Esophagus squamous epithelium (tissue), 5 donors: ENCODE data around the gene MAP4K3. TPM values are rescaled to one million over a fixed set of nuclear protein-coding genes. Genes with fewer than 3 reads are reported as not detected.
"Not testable (repeated sequence)": the region's sequence is repeated elsewhere in the genome, so short reads cannot be mapped to it uniquely, and the experiment has no call there.

Source experiments
- DNase-seq: peaks from one replicate; lab custom pipeline; 2025; lab: John Stamatoyannopoulos, UW
- H3K27ac ChIP-seq, 4 donors: fragments of 200-600 bp; sonication (generic); one replicate each; pipeline ENCODE4 v1.5.1; 2016 to 2019; ENCODE audit warnings: mild to moderate bottlenecking in 1 of 4
- H3K27me3 ChIP-seq, 4 donors: fragments of 200-600 bp; sonication (generic); 1 replicate in 3 of 4; 2 replicates in 1 of 4; pipeline versions ENCODE4 v1.5.1 to v1.6.0; 2017 to 2021; ENCODE audit warnings: antibody characterized with exemption in 1 of 4
- H3K36me3 ChIP-seq, 3 donors: fragments of 200-600 bp; sonication (generic); one replicate each; pipeline ENCODE4 v1.5.1; 2016 to 2019
- H3K4me1 ChIP-seq, 3 donors: fragments of 200-600 bp; sonication (generic); one replicate each; pipeline ENCODE4 v1.5.1; 2017 to 2019
- H3K4me3 ChIP-seq, 4 donors: fragments of 200-600 bp; sonication (generic); 1 replicate in 3 of 4; 2 replicates in 1 of 4; pipeline ENCODE4 v1.5.1; 2016 to 2019; ENCODE audit warnings: mild to moderate bottlenecking in 2 of 4, moderate library complexity in 1 of 4
- H3K9me3 ChIP-seq, 3 donors: fragments of 200-600 bp; sonication (generic); one replicate each; pipeline ENCODE4 v1.5.1; 2016 to 2019
- CTCF ChIP-seq, 6 experiments: fragments of 450-650 bp in 4 of 6; fragments of 200-600 bp in 2 of 6; sonication (generic) in 2 of 6; IDR thresholded peaks; one replicate each; pipeline ENCODE4 v1.5.1; 2016 to 2019; ENCODE audit warnings: antibody characterized with exemption in 6 of 6, mild to moderate bottlenecking in 4 of 6, moderate library complexity in 4 of 6
- POLR2A ChIP-seq, 4 donors: fragments of 450-650 bp; IDR thresholded peaks; one replicate each; pipeline ENCODE4 v1.6.1; 2017; ENCODE audit warnings: antibody characterized with exemption in 4 of 4, mild to moderate bottlenecking in 4 of 4, moderate library complexity in 3 of 4
- WGBS, 2 donors: methylation state at CpG; one replicate each; pipeline ENCODE4 v1.1.5; 2018; 5-methylcytosine and 5-hydroxymethylcytosine counted together
- intact Hi-C: fragments of 100-400 bp; cut with DNase I; formaldehyde crosslinking; loops from one replicate; pipeline ENCODE4 v1.15.0; 2022
- total RNA-seq, 4 donors: library from RNA; depleted of rRNA; stranded (reverse); fragments of >200 nt; gene quantifications; one replicate each; pipeline ENCODE4 v1.1.0, GENCODE V29; 2016
- donor health status: DM: yes; HTN: yes; CAD: no.

MAP4K3 gene
- total RNA-seq, 4 donors from 2014 or later, result 12.6 to 35.1 (median 15.8) TPM

- no peak overlapping the region for H3K4me3 ChIP-seq
- DNase-seq, result no peak
- H3K27ac ChIP-seq, result no peak overlapping the region
- H3K27me3 ChIP-seq, result no peaks in the 10 kb centered on the region
- WGBS, 2 donors, result 46 to 79% methylated on average over 5 of the region's 5 CpGs
- H3K9me3 ChIP-seq, result no peaks in the 10 kb centered on the region
- TF ChIP-seq CTCF (IDR thresholded peaks at IDR 0.05) (no peak), POLR2A (IDR thresholded peaks at IDR 0.05) (no peak)
- intact Hi-C loops, result loop anchor here (10.0 kb wide), 1 partner anchor 120 kb away; no protein-coding TSS in a partner anchor
- H3K36me3 ChIP-seq, result no peaks in the 10 kb centered on the region
- peaks cover 0 to 28% (median 4%) of the 10 kb centered on the region in 3 donors for H3K4me1 ChIP-seq
Observed at GRCh38 chr2:39394516-39394961, 42.5 kb downstream of the MAP4K3 start.

DNA sequence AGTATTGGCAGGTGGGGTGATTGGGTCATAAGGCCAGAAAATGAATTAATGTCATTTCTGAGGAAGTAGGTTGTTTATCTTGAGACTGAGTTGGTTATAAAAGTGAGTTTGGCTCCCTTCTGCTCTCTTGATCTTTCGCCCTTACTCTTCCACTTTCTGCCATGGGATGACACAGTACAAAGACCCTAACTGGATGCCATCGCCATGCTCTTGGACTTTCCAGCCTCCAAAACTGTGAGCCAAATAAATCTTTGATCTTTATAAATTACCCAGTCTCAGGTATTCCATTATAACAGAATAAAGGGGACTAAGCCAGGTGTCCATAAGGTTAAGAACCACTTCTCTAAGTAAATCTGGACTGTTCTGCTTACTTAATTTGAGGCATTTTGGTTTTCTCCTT is 44.4 kb downstream of the MAP4K3 start:
- Histone ChIP-seq H3K4me3 (no peak overlapping the region), H3K4me1 (peaks cover 0 to 16% (median 0%) of the 10 kb centered on the region in 3 donors), H3K36me3 (no peaks in the 10 kb centered on the region), H3K27me3 (no peaks in the 10 kb centered on the region), H3K9me3 (no peaks in the 10 kb centered on the region), H3K27ac (no peak overlapping the region)
- intact Hi-C loops, result loop anchor here (10.0 kb wide), 1 partner anchor 122 kb away; no protein-coding TSS in a partner anchor
- no peak for DNase-seq
- TF ChIP-seq POLR2A (IDR thresholded peaks at IDR 0.05), result no peak
- no peak for TF ChIP-seq CTCF (IDR thresholded peaks at IDR 0.05)
- 50% methylated on average over 2 of the region's 2 CpGs for WGBS, 2 donors

GRCh38 chr2:39390216-39390615 is 46.9 kb downstream of the MAP4K3 start:
- 85 to 86% methylated on average over 4 of the region's 4 CpGs for WGBS, 2 donors
- H3K4me3 ChIP-seq, result no peak overlapping the region
- intact Hi-C loops, result loop anchor here (10.0 kb wide), 1 partner anchor 125 kb away; no protein-coding TSS in a partner anchor
- DNase-seq, result no peak
- no peaks in the 10 kb centered on the region for H3K9me3 ChIP-seq
- H3K27ac ChIP-seq, result no peak overlapping the region
- peaks cover 0 to 11% (median 0%) of the 10 kb centered on the region in 3 donors for H3K4me1 ChIP-seq
- no peaks in the 10 kb centered on the region for H3K27me3 ChIP-seq
- no peaks in the 10 kb centered on the region for H3K36me3 ChIP-seq
- TF ChIP-seq POLR2A (IDR thresholded peaks at IDR 0.05), result no peak
- TF ChIP-seq CTCF (IDR thresholded peaks at IDR 0.05), result no peak

DNA sequence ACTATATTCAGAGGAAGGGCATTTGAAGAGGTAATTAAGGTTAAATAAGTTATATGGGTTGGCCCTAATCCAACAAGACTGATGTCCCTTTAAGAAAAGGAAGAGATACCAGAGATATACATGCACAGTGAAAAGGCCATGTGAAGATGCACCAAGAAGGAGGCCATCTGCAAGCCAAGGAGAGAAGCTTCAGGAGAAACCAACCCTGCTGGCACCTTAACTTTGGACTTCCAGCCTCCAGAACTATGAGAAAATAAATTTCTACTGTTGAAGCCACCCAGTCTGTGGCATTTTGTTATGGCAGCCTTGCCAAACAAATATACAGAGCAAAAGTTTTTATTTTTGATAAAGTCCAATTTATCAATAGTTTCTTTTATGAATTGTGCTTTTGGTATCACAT is 51.0 kb downstream of the MAP4K3 start:
- no peak overlapping the region for H3K27ac ChIP-seq
- H3K27me3 ChIP-seq, result no peaks in the 10 kb centered on the region
- intact Hi-C loops, result no loop called here
- TF ChIP-seq CTCF (IDR thresholded peaks at IDR 0.05) (no peak), POLR2A (IDR thresholded peaks at IDR 0.05) (no peak)
- peaks cover 0 to 6% (median 0%) of the 10 kb centered on the region in 3 donors for H3K4me1 ChIP-seq
- no peak overlapping the region for H3K4me3 ChIP-seq
- no peak for DNase-seq
- H3K9me3 ChIP-seq, result no peaks in the 10 kb centered on the region
- H3K36me3 ChIP-seq, result no peaks in the 10 kb centered on the region

DNA sequence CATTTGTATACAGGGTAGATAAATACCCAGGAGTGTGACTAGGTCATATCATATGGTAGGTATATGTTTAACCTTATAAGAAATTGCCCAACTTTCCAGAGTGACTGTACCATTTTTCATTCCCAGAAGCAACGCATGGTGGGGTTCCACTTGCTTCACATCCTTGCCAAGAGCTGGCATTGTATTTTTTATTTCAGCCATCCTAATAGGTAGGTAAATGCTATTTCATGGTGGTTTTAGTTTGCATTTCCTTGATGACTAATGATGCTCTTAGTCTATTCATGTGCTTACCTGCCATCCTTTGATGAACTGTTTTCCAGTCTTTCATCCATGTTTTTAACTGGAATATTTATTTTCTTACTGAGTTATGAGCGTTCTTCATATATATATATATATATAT is 51.9 kb downstream of the MAP4K3 start:
- intact Hi-C loops, result no loop called here
- WGBS, 2 donors, result 42 to 61% methylated on average over 2 of the region's 2 CpGs
- TF ChIP-seq POLR2A (IDR thresholded peaks at IDR 0.05) (no peak), CTCF (IDR thresholded peaks at IDR 0.05) (no peak)
- H3K9me3 ChIP-seq, result no peaks in the 10 kb centered on the region
- H3K27ac ChIP-seq, result no peak overlapping the region
- no peak for DNase-seq
- no peaks in the 10 kb centered on the region for H3K36me3 ChIP-seq
- no peaks in the 10 kb centered on the region for H3K27me3 ChIP-seq
- no peak overlapping the region for H3K4me3 ChIP-seq
- H3K4me1 ChIP-seq, result peaks cover 4 to 14% (median 4%) of the 10 kb centered on the region in 3 donors

- H3K27ac ChIP-seq, H3K27me3 ChIP-seq, H3K4me3 ChIP-seq, DNase-seq, intact Hi-C loops, H3K9me3 ChIP-seq, H3K36me3 ChIP-seq: not testable (repeated sequence)
- peaks cover 5 to 21% (median 5%) of the 10 kb centered on the region in 3 donors for H3K4me1 ChIP-seq
- 93 to 98% methylated on average over 10 to 11 of the region's 11 CpGs for WGBS, 2 donors
Observed at GRCh38 chr2:39384071-39384470, 53.0 kb downstream of the MAP4K3 start.
